ENCODE results near the gene NCAPG2. TPM values are rescaled to one million over a fixed set of nuclear protein-coding genes. Genes with fewer than 3 reads are reported as not detected.

The NCAPG2 gene
- total RNA-seq, 2 experiments from 2014 or later = 61.8 to 111 TPM

DNA sequence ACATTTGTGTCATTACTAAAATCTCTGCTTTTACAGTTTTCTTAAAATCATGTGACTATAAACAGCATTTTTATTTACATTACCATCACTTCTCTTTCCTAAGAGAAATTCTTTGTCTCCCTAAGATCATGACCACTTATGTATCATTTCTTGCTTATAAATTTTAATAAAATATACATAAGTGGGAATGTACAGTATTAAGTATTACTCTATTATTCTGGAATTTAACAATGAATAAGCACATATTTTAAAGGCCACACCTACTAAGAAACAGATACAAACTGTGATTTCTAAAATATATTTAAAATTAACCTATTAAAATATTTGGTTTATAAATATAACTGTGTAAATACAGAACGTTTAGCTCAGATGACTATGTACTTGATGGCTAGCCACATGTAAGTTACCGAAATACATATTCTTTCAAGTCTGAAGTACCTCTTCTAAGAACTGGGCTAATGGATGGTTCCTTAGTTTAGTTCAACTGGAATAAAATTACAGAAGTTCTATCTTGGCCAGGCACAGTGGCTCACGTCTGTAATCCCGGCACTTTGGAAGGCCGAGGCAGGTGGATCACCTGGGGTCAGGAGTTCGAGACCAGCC lies 83.7 kb downstream of the NCAPG2 start:
- Histone ChIP-seq H3K27ac (ENCODE audit: low read depth, low read length, poor library complexity, severe bottlenecking) (no peak overlapping the region), H3K79me2 (ENCODE audit: insufficient read depth, low read depth, low read length) (no peaks in the 10 kb centered on the region), H3K9me2 (ENCODE audit: insufficient read depth, low read length) (no peaks in the 10 kb centered on the region), H3K4me2 (ENCODE audit: low read length) (no peak overlapping the region), H4K20me1 (ENCODE audit: insufficient read depth, low read length) (no peaks in the 10 kb centered on the region), H3K4me3 (ENCODE audit: low read depth, low read length, poor library complexity, severe bottlenecking) (no peak overlapping the region), H3K4me1 (ENCODE audit: insufficient read depth, low read length, poor library complexity, severe bottlenecking) (no peaks in the 10 kb centered on the region), H2AFZ (ENCODE audit: low read length) (no peak overlapping the region), H3K36me3 (ENCODE audit: insufficient read depth, low read length) (peaks cover 4% of the 10 kb centered on the region; the same call in 1 of the 2 replicates), H3K9me3 (ENCODE audit: low read length) (no peaks in the 10 kb centered on the region)
- BruUV-seq (replicated peaks) = no TSS peak
- ChIA-PET POLR2A (interaction anchor here (0.8 to 2.0 kb wide), 3 partner anchors 8 to 84 kb away, joined by 3 to 14 read pairs (median 4); partner anchors contain the start of gene NCAPG2), CTCF (ENCODE audit: unreplicated experiment) (no interaction called here)
- intact Hi-C loops (cut with micrococcal nuclease; ENCODE audit: unreplicated experiment) = no loop called here
- no peak for TF ChIP-seq CTCF (conservative IDR thresholded peaks at IDR 0.05; ENCODE audit: low read length)
- TF ChIP-seq EZH2phosphoT487 (IDR thresholded peaks at IDR 0.05; ENCODE audit: borderline replicate concordance, low read depth, low read length) = no peak
- DNase-seq (ENCODE audit: low spot score) = no peak

DNA sequence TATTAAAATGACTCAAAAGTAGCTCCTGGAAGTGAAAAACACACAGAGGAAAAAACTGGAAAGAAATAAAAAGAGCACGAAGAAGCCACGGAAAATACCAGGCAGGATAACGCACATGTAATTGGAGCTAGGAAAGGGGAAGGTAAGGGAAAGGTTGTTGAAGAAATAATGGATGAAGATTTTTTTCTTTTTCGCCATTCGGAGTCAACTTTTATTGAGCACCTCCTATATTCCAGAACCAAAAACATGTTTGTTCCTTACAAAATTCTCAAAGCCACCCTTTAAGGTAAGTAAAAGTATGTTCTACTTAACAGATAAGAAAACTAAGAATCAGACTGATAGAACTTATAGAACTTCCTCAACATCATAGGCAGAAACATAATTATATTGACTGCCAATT lies 84.2 kb downstream of the NCAPG2 start:
- POLR2A ChIA-PET = interaction anchor here (0.8 to 2.0 kb wide), 3 partner anchors 9 to 85 kb away, joined by 3 to 14 read pairs (median 4); partner anchors contain the start of gene NCAPG2
- no TSS peak for BruUV-seq (replicated peaks)

More for the DNA sequence above, 84.2 kb downstream of the NCAPG2 start:
- peaks cover 4% of the 10 kb centered on the region; the same call in 1 of the 2 replicates for H3K36me3 ChIP-seq (ENCODE audit: insufficient read depth, low read length)
- no peak overlapping the region for H3K27ac ChIP-seq (ENCODE audit: low read depth, low read length, poor library complexity, severe bottlenecking)
- no peak overlapping the region for H2AFZ ChIP-seq (ENCODE audit: low read length)
- H3K4me1 ChIP-seq (ENCODE audit: insufficient read depth, low read length, poor library complexity, severe bottlenecking) = no peaks in the 10 kb centered on the region
- intact Hi-C loops (cut with micrococcal nuclease; ENCODE audit: unreplicated experiment) = no loop called here
- H3K9me3 ChIP-seq (ENCODE audit: low read length) = no peaks in the 10 kb centered on the region
- DNase-seq (ENCODE audit: low spot score) = no peak
- H4K20me1 ChIP-seq (ENCODE audit: insufficient read depth, low read length) = no peaks in the 10 kb centered on the region
- no peaks in the 10 kb centered on the region for H3K79me2 ChIP-seq (ENCODE audit: insufficient read depth, low read depth, low read length)
- no peak for TF ChIP-seq EZH2phosphoT487 (IDR thresholded peaks at IDR 0.05; ENCODE audit: borderline replicate concordance, low read depth, low read length)
- no peak for TF ChIP-seq CTCF (conservative IDR thresholded peaks at IDR 0.05; ENCODE audit: low read length)
- no peak overlapping the region for H3K4me3 ChIP-seq (ENCODE audit: low read depth, low read length, poor library complexity, severe bottlenecking)
- no peak overlapping the region for H3K4me2 ChIP-seq (ENCODE audit: low read length)
- CTCF ChIA-PET (ENCODE audit: unreplicated experiment) = no interaction called here
- H3K9me2 ChIP-seq (ENCODE audit: insufficient read depth, low read length) = no peaks in the 10 kb centered on the region
